Activated CD8-positive, alpha-beta T cell treated with anti-CD3 and anti-CD28 coated beads for 36 hours (primary cell): ENCODE results near the gene GBP5. TPM values are rescaled to one million over a fixed set of nuclear protein-coding genes. Genes with fewer than 3 reads are reported as not detected.
"Not testable (repeated sequence)": the region's sequence is repeated elsewhere in the genome, so short reads cannot be mapped to it uniquely, and the experiment has no call there.

Source experiments
- ATAC-seq: fragments of 200-7000 bp; cut with Tn5 transposase; one replicate; pipeline ENCODE4 v1.10.0; 2021; ENCODE audit warnings: mild to moderate bottlenecking, moderate library complexity
- CTCF ChIA-PET: fragments of 350-600 bp; sonication (Branson Sonifier 250); formaldehyde crosslinking; loops from one replicate; lab custom pipeline; 2021; ENCODE audit warnings: antibody characterized with exemption; lab: Charles Lee
- POLR2A ChIA-PET: fragments of 350-600 bp; sonication (Branson Sonifier 250); formaldehyde crosslinking; loops from one replicate; lab custom pipeline; 2021; ENCODE audit warnings: antibody characterized with exemption; lab: Charles Lee
- DNase-seq: peaks from one replicate; pipeline ENCODE4 v3.0.0-alpha.2; 2020
- H3K27ac Mint-ChIP-seq: one replicate; pipeline ENCODE4 v1.8.0; 2021; ENCODE audit warnings: mild to moderate bottlenecking, mixed read lengths
- H3K27me3 Mint-ChIP-seq: one replicate; pipeline ENCODE4 v1.8.0; 2021; ENCODE audit warnings: mixed read lengths
- H3K36me3 Mint-ChIP-seq: one replicate; pipeline ENCODE4 v1.8.0; 2021; ENCODE audit warnings: low read depth, mixed read lengths
- H3K4me1 Mint-ChIP-seq: one replicate; pipeline ENCODE4 v1.8.0; 2021; ENCODE audit warnings: low read depth, mixed read lengths
- H3K4me3 Mint-ChIP-seq: one replicate; pipeline ENCODE4 v1.8.0; 2021; ENCODE audit warnings: mild to moderate bottlenecking, moderate library complexity, mixed read lengths
- H3K9me3 Mint-ChIP-seq: one replicate; pipeline ENCODE4 v1.8.0; 2021; ENCODE audit warnings: mixed read lengths
- intact Hi-C: fragments of 100-400 bp; cut with micrococcal nuclease; formaldehyde crosslinking; loops from one replicate; pipeline ENCODE4 v1.10.0; 2022
- total RNA-seq, 2 experiments: library from RNA; stranded (reverse); gene quantifications; one replicate each; pipeline ENCODE4 v1.2.3, GENCODE V29; 2021
- TF ChIP-seq, protein P1 (sequence below): fragments of 200-600 bp; IDR thresholded peaks from one replicate; pipeline ENCODE4 v1.8.0; 2022; ENCODE audit warnings: antibody characterized with exemption, mild to moderate bottlenecking

Gene GBP5, protein sequence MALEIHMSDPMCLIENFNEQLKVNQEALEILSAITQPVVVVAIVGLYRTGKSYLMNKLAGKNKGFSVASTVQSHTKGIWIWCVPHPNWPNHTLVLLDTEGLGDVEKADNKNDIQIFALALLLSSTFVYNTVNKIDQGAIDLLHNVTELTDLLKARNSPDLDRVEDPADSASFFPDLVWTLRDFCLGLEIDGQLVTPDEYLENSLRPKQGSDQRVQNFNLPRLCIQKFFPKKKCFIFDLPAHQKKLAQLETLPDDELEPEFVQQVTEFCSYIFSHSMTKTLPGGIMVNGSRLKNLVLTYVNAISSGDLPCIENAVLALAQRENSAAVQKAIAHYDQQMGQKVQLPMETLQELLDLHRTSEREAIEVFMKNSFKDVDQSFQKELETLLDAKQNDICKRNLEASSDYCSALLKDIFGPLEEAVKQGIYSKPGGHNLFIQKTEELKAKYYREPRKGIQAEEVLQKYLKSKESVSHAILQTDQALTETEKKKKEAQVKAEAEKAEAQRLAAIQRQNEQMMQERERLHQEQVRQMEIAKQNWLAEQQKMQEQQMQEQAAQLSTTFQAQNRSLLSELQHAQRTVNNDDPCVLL
- 100 to 1,000 TPM; 163 to 174 TPM for total RNA-seq

- peak within 1 kb of the TSS; percentile 100 for H3K4me3 Mint-ChIP-seq
- POLR2A ChIA-PET = interaction anchor here (0.6 to 9.7 kb wide), 16 partner anchors 11 to 336 kb away, joined by 3 to 114 read pairs (median 5); partner anchors contain the start of genes GBP1, GBP4 and GBP6
Observed at GRCh38 chr1:89272269-89273041, at the start of gene GBP5. TSS of gene GBP5 (minus strand) at chr1:89272860. CDS start at chr1:89269555, 3,305 bp downstream.

DNA sequence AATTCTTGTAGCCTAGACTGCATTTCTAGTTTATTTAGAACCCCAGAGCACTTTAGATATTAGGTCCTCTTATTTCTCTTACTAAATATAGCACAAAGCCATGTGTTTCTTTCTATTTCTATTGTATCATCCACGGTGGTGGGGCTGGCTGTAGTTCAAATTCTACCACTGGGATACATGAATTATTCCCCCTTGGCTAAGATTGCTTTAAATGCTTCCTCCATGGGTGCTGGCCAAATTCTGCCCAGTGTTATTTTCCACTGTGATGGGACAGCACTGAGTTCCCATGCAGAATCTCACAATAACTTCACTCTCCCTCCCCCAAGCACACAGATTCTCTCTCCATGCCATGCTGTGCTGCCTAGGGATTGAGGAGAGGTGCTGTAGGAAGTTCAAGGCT lies 49.7 kb upstream of the GBP5 start:
- TF ChIP-seq, protein P1, sequence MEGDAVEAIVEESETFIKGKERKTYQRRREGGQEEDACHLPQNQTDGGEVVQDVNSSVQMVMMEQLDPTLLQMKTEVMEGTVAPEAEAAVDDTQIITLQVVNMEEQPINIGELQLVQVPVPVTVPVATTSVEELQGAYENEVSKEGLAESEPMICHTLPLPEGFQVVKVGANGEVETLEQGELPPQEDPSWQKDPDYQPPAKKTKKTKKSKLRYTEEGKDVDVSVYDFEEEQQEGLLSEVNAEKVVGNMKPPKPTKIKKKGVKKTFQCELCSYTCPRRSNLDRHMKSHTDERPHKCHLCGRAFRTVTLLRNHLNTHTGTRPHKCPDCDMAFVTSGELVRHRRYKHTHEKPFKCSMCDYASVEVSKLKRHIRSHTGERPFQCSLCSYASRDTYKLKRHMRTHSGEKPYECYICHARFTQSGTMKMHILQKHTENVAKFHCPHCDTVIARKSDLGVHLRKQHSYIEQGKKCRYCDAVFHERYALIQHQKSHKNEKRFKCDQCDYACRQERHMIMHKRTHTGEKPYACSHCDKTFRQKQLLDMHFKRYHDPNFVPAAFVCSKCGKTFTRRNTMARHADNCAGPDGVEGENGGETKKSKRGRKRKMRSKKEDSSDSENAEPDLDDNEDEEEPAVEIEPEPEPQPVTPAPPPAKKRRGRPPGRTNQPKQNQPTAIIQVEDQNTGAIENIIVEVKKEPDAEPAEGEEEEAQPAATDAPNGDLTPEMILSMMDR = no peak
- H3K27ac Mint-ChIP-seq = no peak overlapping the region
- peaks cover 14% of the 10 kb centered on the region for H3K36me3 Mint-ChIP-seq
- ChIA-PET POLR2A (no interaction called here), CTCF (no interaction called here)
- DNase-seq (no peak), ATAC-seq (no peak)
- H3K4me3 Mint-ChIP-seq = no peak overlapping the region
- no peaks in the 10 kb centered on the region for H3K27me3 Mint-ChIP-seq
- H3K9me3 Mint-ChIP-seq = peaks cover 37% of the 10 kb centered on the region
- intact Hi-C loops = no loop called here
- H3K4me1 Mint-ChIP-seq = peaks cover 3% of the 10 kb centered on the region

More at GRCh38 chr1:89272269-89273041, at the start of gene GBP5:
- intact Hi-C loops = loop anchor here (5.0 kb wide), 3 partner anchors 40 to 85 kb away; partner anchors contain the start of gene GBP4
- H3K27ac Mint-ChIP-seq = peak within 1 kb of the TSS; percentile 100
- H3K9me3 Mint-ChIP-seq, H3K27me3 Mint-ChIP-seq: not testable (repeated sequence)
- CTCF ChIA-PET = interaction anchor here (0.7 to 10.8 kb wide), 12 partner anchors 10 to 288 kb away, joined by 3 to 102 read pairs (median 4); partner anchors contain the start of gene GBP4
- DNase-seq = peak; percentile 89
- H3K4me1 Mint-ChIP-seq = peaks cover 59% of the 10 kb centered on the region
- ATAC-seq = peak; percentile 79
- H3K36me3 Mint-ChIP-seq = peaks cover 63% of the 10 kb centered on the region

DNA sequence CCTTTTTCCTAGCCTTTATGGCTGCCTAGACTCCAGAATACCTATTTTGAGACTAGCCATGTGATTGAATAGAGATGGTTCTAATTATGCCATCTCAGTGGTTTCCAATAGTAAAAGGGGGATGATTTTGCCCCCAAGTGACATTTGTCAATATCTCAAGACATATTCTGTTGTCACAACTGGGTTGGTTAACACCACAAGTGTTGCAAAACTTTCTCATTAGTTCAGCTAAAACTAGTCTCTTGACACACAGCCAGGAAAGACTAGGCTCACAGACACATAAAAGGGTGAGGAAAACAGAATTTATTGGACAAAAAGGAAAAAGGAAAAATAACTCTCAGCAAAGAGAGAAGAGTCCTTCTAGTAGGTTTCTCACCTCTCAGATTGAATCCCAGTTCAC lies 39.9 kb upstream of the GBP5 start:
- Mint-ChIP-seq H3K4me3 (no peak overlapping the region), H3K9me3 (peaks cover 35% of the 10 kb centered on the region), H3K27ac (peak overlapping the region; percentile 64), H3K4me1 (peaks cover 43% of the 10 kb centered on the region), H3K36me3 (peaks cover 34% of the 10 kb centered on the region), H3K27me3 (no peaks in the 10 kb centered on the region)
- TF ChIP-seq, protein P1 = no peak
- intact Hi-C loops = loop anchor here (5.0 kb wide), 1 partner anchor 40 kb away; the partner anchor contains the start of gene GBP5
- ChIA-PET CTCF (interaction anchor here (2.6 kb wide), 1 partner anchor 26 kb away, joined by 8 read pairs; no protein-coding TSS in a partner anchor), POLR2A (no interaction called here)
- no peak for DNase-seq
- ATAC-seq = no peak

GRCh38 chr1:89311757-89312156 lies 39.1 kb upstream of the GBP5 start:
- intact Hi-C loops = loop anchor here (5.0 kb wide), 1 partner anchor 39 kb away; the partner anchor contains the start of gene GBP5
- H3K36me3 Mint-ChIP-seq = peaks cover 26% of the 10 kb centered on the region
- H3K27me3 Mint-ChIP-seq = no peaks in the 10 kb centered on the region
- ATAC-seq (no peak), DNase-seq (no peak)
- CTCF ChIA-PET = interaction anchor here (0.9 to 2.6 kb wide), 3 partner anchors 18 to 226 kb away, joined by 3 to 8 read pairs (median 6); no protein-coding TSS in a partner anchor
- POLR2A ChIA-PET = interaction anchor here (2.5 to 3.8 kb wide), 2 partner anchors 39 to 185 kb away, joined by 11 to 31 read pairs; partner anchors contain the start of gene GBP5
- H3K4me3 Mint-ChIP-seq = no peak overlapping the region
- TF ChIP-seq, protein P1 = no peak
- H3K27ac Mint-ChIP-seq = peak overlapping the region; percentile 94
- H3K4me1 Mint-ChIP-seq = peaks cover 49% of the 10 kb centered on the region
- peaks cover 29% of the 10 kb centered on the region for H3K9me3 Mint-ChIP-seq
